ENCODE data around the gene BAZ1B. TPM values are rescaled to one million over a fixed set of nuclear protein-coding genes. Genes with fewer than 3 reads are reported as not detected.
A peak's percentile ranks its signal among the peaks of the same experiment; 100 is the strongest.

Gene BAZ1B
- total and polyA plus RNA-seq, 9 of the 15 experiments (the other 6 are each of a cell fraction or from before 2014, with no cell fraction given): 15.0 to 134 (median 79.5) TPM

DNA sequence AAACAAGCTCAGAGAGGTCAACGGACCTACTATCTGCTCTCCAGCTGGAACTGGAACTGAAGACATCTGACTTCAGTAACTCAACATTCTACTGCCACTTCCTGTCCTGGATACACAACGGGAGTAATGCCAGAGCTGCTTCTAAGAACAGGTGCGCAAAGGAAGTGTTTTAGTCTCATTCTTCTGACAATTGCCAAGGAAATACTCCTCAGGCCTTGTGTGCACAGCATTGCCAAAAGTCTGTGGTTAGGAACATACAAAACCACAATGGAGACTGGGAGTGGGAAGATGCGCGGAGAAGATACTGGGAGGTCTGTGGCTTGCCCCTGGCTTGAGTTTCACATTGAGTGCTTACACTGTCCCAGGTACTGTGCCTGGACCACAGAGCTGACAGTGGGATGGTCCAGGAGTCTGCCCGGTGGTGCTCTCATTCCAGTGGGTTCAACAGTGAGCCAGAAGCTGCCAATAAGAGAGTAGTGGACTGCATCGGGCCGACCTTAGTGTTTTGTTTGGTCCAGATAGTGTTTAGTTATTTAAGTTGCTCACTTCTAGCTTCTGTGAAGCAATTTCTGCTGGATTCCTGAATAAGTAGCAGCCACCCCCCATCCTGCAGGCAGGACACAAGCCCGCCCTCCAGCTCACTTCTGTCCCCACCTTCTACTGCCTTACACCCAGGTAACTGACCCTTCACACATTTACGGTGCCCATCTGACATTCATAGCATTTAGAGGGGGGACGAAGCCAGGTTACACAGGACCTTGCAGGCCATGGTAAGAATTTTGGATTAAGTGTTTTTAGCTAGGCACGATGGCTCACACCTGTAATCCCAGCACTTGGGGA lies 46.0 kb upstream of the BAZ1B start:
- H3K79me2 ChIP-seq (ENCODE audit: control insufficient read depth, insufficient read depth, low read length): peaks cover 17% of the 10 kb centered on the region
- peak overlapping the region; percentile 7; the same call in 1 of the 2 replicates for H3K4me2 ChIP-seq (ENCODE audit: insufficient read depth, low read length)
- H3K27me3 ChIP-seq (ENCODE audit: control insufficient read depth in 2 of 2, insufficient read depth in 2 of 2, low read length in 2 of 2): no peaks in the 10 kb centered on the region
- in situ Hi-C loops (cut with MboI) (no loop called here), intact Hi-C loops (cut with micrococcal nuclease) (no loop called here)
- no peak overlapping the region for H2AFZ ChIP-seq (ENCODE audit: low read depth, low read length)
- H3K9me3 ChIP-seq (replicated peaks; ENCODE audit: control insufficient read depth, insufficient read depth, low read depth, low read length): no peaks in the 10 kb centered on the region
- BruUV-seq (replicated peaks): no TSS peak
- POLR2A ChIA-PET: interaction anchor here (0.7 to 5.3 kb wide), 9 partner anchors 8 to 144 kb away, joined by 3 to 72 read pairs (median 4); partner anchors contain the start of genes BAZ1B and TBL2
- H3K4me3 ChIP-seq: no peak overlapping the region
- 0 out of 3 replicates have a peak overlapping the region, but pooled peaks have one; percentile 32 for H3K27ac ChIP-seq (ENCODE audit: extremely low read depth, low read depth, low read length)
- H3K9ac ChIP-seq (ENCODE audit: insufficient read depth in 1 of 2, low read depth in 2 of 2, low read length in 2 of 2): no peak overlapping the region
- H3K4me1 ChIP-seq (replicated peaks in 1 of 2; ENCODE audit: control insufficient read depth in 2 of 2, insufficient read depth in 2 of 2, low read length in 2 of 2): peaks cover 24 to 26% of the 10 kb centered on the region in 2 experiments
- DNase-seq (ENCODE audit: extremely low read depth in 1 of 4, low spot score in 3 of 4) (no peak), FAIRE-seq (peak; percentile 42), ATAC-seq (peak; percentile 24)
- H3K36me3 ChIP-seq (ENCODE audit: control insufficient read depth, insufficient read depth, low read length): peaks cover 43% of the 10 kb centered on the region
- peaks cover 28% of the 10 kb centered on the region for H4K20me1 ChIP-seq (replicated peaks; ENCODE audit: control insufficient read depth, insufficient read depth, low read length)
- 49% methylated on average over 12 of the region's 12 CpGs for WGBS (ENCODE audit: insufficient coverage, low coverage, missing lambda C conversion rate)
- CTCF ChIA-PET (ENCODE audit: low intra/inter-chr PET ratio): no interaction called here
- peaks cover 5% of the 10 kb centered on the region for H3K9me1 ChIP-seq (ENCODE audit: control insufficient read depth, insufficient read depth, low read length)
- TF ChIP-seq, protein P1, sequence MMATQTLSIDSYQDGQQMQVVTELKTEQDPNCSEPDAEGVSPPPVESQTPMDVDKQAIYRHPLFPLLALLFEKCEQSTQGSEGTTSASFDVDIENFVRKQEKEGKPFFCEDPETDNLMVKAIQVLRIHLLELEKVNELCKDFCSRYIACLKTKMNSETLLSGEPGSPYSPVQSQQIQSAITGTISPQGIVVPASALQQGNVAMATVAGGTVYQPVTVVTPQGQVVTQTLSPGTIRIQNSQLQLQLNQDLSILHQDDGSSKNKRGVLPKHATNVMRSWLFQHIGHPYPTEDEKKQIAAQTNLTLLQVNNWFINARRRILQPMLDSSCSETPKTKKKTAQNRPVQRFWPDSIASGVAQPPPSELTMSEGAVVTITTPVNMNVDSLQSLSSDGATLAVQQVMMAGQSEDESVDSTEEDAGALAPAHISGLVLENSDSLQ (IDR thresholded peaks at IDR 0.05): no peak
- TF ChIP-seq NFIC (IDR thresholded peaks at IDR 0.05) (0 out of 2 replicates have a peak, but pooled peaks have one; percentile 2), CTBP1 (IDR thresholded peaks at IDR 0.05; ENCODE audit: borderline replicate concordance) (peak; percentile 70; the same call in 1 of the 2 replicates), ZC3H4 (CRISPR knock-in tag; IDR thresholded peaks at IDR 0.05; ENCODE audit: borderline replicate concordance) (no peak), CBX2 (IDR thresholded peaks at IDR 0.05; ENCODE audit: insufficient read depth, low read length, poor library complexity, severe bottlenecking) (no peak), ZNF778 (CRISPR knock-in tag; IDR thresholded peaks at IDR 0.05) (no peak), KDM1A (IDR thresholded peaks at IDR 0.05) (no peak), CSDE1 (IDR thresholded peaks at IDR 0.05) (no peak), PCBP2 (IDR thresholded peaks at IDR 0.05; ENCODE audit: low read depth, low read length, poor library complexity, severe bottlenecking) (no peak), ZNF41 (CRISPR knock-in tag; conservative IDR thresholded peaks at IDR 0.05) (no peak), POLR2G (IDR thresholded peaks at IDR 0.05; ENCODE audit: low read depth, low read length) (no peak), ZBTB33 (CRISPR knock-in tag; IDR thresholded peaks at IDR 0.05) (no peak), SMARCA5 (IDR thresholded peaks at IDR 0.05) (no peak), GABPA (tag; conservative IDR thresholded peaks at IDR 0.05; ENCODE audit: low read depth) (peak; percentile 33; the same call in 1 of the 2 replicates), ZNF780A (CRISPR knock-in tag; IDR thresholded peaks at IDR 0.05) (no peak)
- TF ChIP-seq, protein P2, sequence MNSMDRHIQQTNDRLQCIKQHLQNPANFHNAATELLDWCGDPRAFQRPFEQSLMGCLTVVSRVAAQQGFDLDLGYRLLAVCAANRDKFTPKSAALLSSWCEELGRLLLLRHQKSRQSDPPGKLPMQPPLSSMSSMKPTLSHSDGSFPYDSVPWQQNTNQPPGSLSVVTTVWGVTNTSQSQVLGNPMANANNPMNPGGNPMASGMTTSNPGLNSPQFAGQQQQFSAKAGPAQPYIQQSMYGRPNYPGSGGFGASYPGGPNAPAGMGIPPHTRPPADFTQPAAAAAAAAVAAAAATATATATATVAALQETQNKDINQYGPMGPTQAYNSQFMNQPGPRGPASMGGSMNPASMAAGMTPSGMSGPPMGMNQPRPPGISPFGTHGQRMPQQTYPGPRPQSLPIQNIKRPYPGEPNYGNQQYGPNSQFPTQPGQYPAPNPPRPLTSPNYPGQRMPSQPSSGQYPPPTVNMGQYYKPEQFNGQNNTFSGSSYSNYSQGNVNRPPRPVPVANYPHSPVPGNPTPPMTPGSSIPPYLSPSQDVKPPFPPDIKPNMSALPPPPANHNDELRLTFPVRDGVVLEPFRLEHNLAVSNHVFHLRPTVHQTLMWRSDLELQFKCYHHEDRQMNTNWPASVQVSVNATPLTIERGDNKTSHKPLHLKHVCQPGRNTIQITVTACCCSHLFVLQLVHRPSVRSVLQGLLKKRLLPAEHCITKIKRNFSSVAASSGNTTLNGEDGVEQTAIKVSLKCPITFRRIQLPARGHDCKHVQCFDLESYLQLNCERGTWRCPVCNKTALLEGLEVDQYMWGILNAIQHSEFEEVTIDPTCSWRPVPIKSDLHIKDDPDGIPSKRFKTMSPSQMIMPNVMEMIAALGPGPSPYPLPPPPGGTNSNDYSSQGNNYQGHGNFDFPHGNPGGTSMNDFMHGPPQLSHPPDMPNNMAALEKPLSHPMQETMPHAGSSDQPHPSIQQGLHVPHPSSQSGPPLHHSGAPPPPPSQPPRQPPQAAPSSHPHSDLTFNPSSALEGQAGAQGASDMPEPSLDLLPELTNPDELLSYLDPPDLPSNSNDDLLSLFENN (IDR thresholded peaks at IDR 0.05; ENCODE audit: low read depth in 2 of 2, low read length in 2 of 2): no peak
